ENCODE data around the gene AGT. TPM values are rescaled to one million over a fixed set of nuclear protein-coding genes. Genes with fewer than 3 reads are reported as not detected.

AGT gene
- total and polyA plus RNA-seq, 2 experiments from 2014 or later = 16.6 to 23.8 TPM

DNA sequence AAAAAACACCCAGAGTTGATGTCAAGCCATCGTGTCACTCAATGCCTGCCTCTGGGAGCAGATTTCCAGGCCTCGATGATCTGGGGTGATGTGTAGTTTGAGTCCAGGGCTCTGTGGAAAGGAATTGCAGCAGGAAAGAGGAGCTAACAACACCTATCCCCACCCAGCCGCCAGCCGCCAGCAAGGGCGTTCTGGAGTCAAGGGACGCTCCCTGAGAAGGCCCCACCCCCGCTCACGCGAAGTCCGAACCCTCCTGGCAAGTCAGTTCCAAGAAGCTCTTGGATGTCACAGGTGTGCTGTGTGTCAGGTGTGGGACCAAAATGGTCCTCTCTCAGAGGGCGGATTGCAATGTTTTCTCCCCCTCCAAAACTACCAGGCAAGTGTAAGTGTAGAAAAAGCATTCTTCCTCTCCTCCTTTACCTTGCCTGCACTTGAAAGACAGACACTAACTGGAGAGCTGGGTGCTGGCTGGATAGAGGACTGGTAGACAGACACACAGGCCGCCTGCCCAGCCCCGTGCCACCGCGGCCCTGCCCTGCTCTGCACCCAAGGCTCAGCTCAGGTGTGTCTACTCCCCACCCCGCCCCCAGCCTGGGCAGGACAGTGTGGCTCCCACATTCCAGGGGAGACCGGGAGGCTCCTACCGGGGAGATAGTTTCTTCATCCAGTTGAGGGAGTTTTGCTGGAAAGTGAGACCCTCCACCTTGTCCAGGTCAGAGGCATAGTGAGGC, 8.5 kb downstream of the AGT start:
- Histone ChIP-seq H3K4me3 (no peak overlapping the region), H3K27ac (no peak overlapping the region), H3K4me1 (ENCODE audit: low read depth) (no peaks in the 10 kb centered on the region), H3K9me3 (ENCODE audit: low read depth) (no peaks in the 10 kb centered on the region), H3K27me3 (no peaks in the 10 kb centered on the region), H3K36me3 (no peaks in the 10 kb centered on the region)
- DNase-seq (ENCODE audit: low read depth in 1 of 2, low spot score in 1 of 2) = no peak
- TF ChIP-seq, protein P1, sequence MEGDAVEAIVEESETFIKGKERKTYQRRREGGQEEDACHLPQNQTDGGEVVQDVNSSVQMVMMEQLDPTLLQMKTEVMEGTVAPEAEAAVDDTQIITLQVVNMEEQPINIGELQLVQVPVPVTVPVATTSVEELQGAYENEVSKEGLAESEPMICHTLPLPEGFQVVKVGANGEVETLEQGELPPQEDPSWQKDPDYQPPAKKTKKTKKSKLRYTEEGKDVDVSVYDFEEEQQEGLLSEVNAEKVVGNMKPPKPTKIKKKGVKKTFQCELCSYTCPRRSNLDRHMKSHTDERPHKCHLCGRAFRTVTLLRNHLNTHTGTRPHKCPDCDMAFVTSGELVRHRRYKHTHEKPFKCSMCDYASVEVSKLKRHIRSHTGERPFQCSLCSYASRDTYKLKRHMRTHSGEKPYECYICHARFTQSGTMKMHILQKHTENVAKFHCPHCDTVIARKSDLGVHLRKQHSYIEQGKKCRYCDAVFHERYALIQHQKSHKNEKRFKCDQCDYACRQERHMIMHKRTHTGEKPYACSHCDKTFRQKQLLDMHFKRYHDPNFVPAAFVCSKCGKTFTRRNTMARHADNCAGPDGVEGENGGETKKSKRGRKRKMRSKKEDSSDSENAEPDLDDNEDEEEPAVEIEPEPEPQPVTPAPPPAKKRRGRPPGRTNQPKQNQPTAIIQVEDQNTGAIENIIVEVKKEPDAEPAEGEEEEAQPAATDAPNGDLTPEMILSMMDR (IDR thresholded peaks at IDR 0.05; ENCODE audit: low read depth, low read length) = no peak

DNA sequence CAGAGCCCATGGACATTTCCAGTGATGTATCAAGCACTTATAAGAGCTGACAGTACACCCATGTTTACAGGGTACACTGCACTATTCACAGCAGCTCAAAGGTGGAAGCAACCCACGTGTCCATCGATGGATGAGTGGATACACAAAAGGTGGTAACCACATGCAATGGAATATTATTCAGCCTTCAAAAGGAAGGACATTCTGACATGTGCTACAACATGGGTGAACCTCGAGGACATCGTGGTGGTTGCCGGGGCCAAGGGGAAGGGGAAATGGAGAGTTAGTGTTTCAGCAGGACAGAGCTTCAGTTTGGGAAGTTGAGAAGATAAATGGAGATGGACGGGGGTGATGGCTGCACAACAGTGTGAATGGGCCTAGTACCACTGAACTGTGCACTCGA, 9.1 kb downstream of the AGT start:
- no peaks in the 10 kb centered on the region for H3K27me3 ChIP-seq
- TF ChIP-seq, protein P1 (IDR thresholded peaks at IDR 0.05; ENCODE audit: low read depth, low read length) = no peak
- DNase-seq (ENCODE audit: low read depth in 1 of 2, low spot score in 1 of 2) = no peak

DNA sequence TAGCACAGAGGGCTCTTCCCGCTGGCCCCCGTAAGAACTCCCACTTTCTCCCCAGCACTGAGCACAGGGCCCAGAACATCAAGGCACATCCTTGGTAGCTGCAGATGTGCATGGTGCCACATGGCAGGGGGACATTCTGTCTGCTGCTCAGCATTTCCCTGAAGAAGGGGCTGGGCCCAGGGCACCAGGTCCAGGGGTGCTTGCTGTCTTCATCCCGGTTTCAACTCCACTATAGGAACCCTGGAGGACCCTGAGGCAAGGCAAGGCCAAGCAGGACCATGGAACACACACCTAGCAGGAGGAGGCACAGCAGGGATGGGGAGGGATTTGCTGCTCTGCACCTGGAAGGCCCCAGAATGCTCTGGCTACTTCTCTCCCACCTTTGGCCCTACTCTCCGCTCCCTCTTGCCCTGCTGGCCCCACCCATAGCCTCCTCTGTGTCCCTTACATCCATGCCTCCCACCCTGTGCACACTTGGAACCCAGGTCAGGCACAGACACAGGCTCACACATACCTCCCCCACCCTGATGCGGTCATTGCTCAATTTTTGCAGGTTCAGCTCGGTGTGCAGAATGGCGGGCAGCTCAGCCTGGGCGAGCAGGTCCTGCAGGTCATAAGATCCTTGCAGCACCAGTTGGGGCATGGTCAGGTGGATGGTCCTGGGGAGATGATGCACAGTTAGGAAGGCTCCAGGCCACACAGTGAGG, 10.1 kb downstream of the AGT start:
- H3K9me3 ChIP-seq (ENCODE audit: low read depth) = no peaks in the 10 kb centered on the region
- no peaks in the 10 kb centered on the region for H3K36me3 ChIP-seq
- no peak overlapping the region for H3K27ac ChIP-seq
- DNase-seq (ENCODE audit: low read depth in 1 of 2, low spot score in 1 of 2) = no peak
- no peak overlapping the region for H3K4me3 ChIP-seq
- TF ChIP-seq, protein P1 (IDR thresholded peaks at IDR 0.05; ENCODE audit: low read depth, low read length) = no peak
- no peaks in the 10 kb centered on the region for H3K4me1 ChIP-seq (ENCODE audit: low read depth)
- no peaks in the 10 kb centered on the region for H3K27me3 ChIP-seq

More for the DNA sequence above, 9.1 kb downstream of the AGT start:
- no peak overlapping the region for H3K4me3 ChIP-seq
- no peaks in the 10 kb centered on the region for H3K9me3 ChIP-seq (ENCODE audit: low read depth)
- H3K4me1 ChIP-seq (ENCODE audit: low read depth) = no peaks in the 10 kb centered on the region
- H3K27ac ChIP-seq = no peak overlapping the region
- no peaks in the 10 kb centered on the region for H3K36me3 ChIP-seq

DNA sequence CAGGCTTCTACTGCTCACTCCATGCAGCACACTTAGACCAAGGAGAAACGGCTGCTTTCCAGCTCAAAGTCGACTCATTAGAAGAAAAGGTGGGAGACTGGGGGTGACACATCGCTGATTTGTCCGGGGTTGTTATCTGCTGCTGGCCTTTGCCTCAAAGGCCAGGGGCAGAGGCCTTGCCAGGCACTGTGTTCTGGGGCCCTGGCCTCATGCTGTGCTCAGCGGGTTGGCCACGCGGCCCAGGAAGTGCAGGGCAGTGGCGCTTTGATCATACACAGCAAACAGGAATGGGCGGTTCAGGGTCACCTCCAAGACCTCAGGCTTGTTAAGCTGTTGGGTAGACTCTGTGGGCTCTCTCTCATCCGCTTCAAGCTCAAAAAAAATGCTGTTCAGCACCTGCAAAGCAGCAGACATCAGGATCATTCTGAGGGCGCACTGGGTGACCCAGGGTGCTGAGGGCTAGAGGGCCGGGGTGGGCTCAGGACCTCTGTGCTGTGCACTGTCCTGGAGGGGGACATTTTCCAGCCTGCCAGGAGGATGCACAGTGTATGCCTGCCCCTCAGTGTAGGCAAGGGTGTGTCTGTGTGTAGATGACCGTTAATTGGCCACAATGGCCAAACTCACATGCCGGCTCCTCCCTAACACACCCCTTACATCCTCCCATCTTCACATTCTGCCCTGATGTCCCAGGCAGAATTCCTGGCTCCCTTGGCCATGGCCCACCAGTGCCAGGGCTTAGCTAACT, 10.8 kb downstream of the AGT start:
- Histone ChIP-seq H3K4me1 (ENCODE audit: low read depth) (no peaks in the 10 kb centered on the region), H3K27ac (no peak overlapping the region), H3K36me3 (no peaks in the 10 kb centered on the region), H3K4me3 (no peak overlapping the region), H3K27me3 (no peaks in the 10 kb centered on the region), H3K9me3 (ENCODE audit: low read depth) (no peaks in the 10 kb centered on the region)
- no peak for DNase-seq (ENCODE audit: low read depth in 1 of 2, low spot score in 1 of 2)
- TF ChIP-seq, protein P1 (IDR thresholded peaks at IDR 0.05; ENCODE audit: low read depth, low read length) = no peak

DNA sequence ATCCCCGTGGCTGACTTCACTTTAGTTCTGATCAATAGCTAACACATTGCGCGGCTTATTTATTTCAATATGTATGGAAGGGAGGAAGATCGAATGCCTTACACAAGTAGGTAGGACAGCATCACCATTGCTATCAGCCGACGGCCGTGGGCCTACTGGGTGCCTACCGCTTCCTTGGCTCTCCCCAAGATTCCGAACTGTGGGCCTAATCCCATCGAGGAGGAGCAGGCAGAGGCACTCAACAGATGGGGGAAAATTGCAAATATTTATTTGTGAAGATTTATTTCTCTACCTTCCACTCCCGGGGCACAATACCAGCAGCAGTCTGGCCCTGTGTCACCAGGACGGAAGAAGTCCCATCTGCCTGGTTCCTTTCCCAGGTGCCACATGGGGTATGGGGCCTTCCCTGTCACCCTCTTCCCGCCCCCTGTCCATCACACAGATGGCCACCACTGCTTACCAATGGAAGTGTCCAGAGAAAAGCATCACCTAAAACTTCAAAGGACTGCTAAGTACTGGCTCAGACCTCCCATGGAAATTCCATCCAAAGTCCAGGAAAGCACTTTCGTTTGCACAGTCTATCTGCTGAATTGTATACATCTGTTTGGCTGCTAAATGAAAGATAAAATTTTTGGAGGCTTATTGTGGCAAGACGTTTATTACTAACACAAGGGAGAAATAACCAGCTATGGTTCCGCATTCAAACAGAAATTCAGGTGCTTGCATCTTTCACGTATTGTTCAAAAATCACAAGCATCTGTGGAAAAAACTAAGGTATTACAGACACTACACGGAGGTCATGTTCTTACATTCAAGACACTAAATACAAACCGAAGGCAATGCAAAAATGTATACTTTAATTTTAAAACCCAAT, 11.8 kb downstream of the AGT start:
- no peak for DNase-seq (ENCODE audit: low read depth in 1 of 2, low spot score in 1 of 2)

More for the DNA sequence above, 11.8 kb downstream of the AGT start:
- Histone ChIP-seq H3K4me1 (ENCODE audit: low read depth) (no peaks in the 10 kb centered on the region), H3K9me3 (ENCODE audit: low read depth) (no peaks in the 10 kb centered on the region), H3K27me3 (no peaks in the 10 kb centered on the region), H3K27ac (no peak overlapping the region), H3K36me3 (no peaks in the 10 kb centered on the region), H3K4me3 (no peak overlapping the region)
- TF ChIP-seq, protein P1 (IDR thresholded peaks at IDR 0.05; ENCODE audit: low read depth, low read length) = no peak

All from cardiac muscle cell (in vitro differentiated cells and primary cell).